GM19238 (cell line): ENCODE data around the gene SAP130.

Source experiments
- DNase-seq: peaks from one replicate; pipeline ENCODE4 v3.0.0; 2011; ENCODE audit warnings: low spot score; ENCODE audit not compliant: insufficient read length

Gene SAP130

DNA sequence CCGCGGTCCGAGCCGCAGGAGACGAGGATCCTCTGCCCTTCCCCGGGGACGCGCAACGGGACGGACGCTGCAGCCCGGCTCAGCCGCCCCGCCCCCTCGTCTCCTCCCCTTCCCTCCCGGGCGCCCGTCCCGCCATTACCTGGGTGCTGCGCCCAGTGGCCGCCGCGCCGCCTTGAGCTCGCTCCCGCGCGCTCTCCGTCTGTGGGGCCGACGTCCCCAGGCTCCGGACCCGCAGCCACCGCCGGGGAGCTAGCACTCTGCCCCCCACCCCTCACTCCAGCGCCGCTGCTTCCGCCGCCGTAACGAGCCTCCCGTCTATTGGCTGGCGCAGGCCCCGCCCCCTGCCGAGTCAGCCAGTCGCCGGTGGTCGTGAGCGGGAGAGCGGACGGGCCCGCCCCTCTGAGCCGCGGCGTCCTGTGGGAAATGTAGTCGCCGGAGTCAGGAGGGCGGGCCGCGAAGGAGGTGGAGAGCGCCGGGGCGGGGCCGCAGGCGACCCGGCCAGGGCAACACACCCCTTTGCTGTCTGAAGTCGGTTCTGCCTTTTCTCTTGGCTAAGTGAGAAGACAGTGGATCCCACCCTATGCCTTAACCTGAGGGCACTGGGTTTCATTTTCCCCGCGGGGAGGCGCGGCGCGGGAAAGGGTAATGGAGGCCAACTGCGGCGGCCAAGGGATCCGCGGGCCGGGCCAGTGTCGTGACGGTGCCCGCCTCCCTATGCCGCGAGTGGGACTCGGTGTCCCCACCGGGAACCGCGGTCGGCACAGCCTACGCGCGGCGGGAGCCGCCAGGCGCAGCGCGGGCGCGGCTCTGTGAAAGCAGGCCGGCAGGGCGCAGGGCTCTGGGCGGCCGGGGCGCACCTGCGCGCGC is at the start of gene SAP130:
SAP130 (minus strand) TSS at position 259 of the 867 bp plus-strand sequence. CDS start 1,767 bp downstream, outside the sequence.
- peak; percentile 97 for DNase-seq

DNA sequence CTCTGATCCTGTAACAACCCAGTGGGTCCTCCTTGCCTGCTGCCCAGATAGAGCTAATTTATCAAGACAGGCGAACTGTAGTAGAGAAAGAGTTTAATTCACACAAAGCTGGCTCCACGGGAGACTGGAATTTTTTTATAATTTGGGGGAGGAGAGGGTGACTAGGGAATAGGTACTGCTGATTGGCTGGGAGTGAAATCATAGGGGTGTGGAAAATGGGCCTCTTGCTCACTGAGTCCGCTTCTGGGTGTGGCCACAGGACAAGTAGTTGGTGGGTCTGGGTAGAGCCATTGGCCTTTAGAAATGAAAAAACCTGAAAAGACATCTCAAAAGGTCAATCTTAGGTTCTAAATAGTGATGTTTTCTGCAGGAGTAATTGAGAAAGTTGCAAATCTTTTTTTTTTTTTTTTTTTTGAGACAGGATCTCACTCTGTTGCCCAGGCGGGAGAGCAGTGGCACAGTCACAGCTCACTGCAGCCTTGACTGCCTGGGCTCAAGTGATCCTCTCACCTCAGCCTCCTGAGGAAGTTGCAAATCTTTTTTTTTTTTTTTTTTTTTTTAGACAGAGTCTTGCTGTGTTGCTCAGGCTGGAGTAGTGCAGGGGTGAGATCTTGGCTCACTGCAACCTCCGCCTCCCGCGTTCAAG is 48.7 kb upstream of the SAP130 start:
- no peak for DNase-seq

DNA sequence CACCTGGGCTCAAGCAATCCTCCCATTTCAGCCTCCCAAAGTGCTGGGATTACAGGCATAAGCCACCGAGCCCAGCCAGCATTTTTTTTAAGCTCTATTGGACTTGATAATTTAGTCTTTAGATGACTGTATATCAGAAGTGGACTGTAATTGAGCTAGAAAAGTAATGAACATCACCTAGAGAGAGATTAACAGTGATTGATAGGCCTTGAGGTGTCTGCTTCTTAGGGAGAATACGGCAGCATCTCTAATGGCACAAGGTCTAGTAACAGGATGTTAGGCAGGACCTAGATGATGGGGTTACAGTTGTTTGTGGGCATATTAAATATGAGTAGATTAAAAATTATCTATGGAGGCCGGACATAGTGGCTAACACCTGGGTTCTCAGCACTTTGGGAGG is 45.4 kb upstream of the SAP130 start:
- DNase-seq, result no peak

- DNase-seq, result no peak
Observed at GRCh38 chr2:128069769-128070168, 41.9 kb upstream of the SAP130 start.

GRCh38 chr2:128064353-128064752 is 36.5 kb upstream of the SAP130 start:
- DNase-seq, result no peak

DNA sequence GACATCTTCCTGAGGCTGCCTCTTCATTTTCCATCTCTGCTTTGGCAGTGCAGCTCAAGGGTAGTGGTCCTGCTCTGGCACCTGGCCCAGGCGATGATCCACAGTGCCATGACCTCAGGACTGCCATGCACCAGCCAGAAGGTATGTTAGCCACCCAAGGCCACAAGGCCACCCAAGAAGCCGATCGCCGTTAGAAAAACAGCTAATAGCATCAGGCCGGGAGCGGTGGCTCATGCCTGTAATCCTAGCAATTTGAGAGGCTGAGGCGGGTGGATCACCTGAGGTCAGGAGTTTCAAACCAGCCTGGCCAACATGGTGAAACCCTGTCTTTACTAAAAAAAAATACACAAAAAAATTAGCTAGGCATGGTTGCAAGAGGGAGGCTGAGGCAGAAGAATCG is 34.7 kb upstream of the SAP130 start:
- DNase-seq, result no peak

- DNase-seq, result no peak
Observed at GRCh38 chr2:128058114-128058513, 30.3 kb upstream of the SAP130 start.

DNA sequence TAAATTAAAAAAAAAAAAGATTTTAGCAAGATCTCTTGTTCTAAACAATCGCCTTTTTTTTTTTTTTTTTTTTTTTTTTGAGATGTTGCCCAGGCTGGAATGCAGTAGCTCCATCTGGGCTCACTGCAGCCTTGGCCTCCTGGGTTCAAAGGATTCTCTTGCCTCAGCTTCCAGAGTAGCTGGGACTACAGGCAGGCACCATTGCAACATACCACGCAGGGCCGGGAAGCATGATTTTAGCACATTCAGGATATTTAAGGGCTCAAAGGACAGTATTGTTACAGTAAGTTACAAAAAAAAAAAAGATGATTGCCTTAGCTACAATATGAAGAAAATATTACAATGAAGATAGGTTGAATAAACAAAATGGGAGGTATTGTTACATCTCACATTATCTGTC is 29.5 kb upstream of the SAP130 start:
- no peak for DNase-seq

DNA sequence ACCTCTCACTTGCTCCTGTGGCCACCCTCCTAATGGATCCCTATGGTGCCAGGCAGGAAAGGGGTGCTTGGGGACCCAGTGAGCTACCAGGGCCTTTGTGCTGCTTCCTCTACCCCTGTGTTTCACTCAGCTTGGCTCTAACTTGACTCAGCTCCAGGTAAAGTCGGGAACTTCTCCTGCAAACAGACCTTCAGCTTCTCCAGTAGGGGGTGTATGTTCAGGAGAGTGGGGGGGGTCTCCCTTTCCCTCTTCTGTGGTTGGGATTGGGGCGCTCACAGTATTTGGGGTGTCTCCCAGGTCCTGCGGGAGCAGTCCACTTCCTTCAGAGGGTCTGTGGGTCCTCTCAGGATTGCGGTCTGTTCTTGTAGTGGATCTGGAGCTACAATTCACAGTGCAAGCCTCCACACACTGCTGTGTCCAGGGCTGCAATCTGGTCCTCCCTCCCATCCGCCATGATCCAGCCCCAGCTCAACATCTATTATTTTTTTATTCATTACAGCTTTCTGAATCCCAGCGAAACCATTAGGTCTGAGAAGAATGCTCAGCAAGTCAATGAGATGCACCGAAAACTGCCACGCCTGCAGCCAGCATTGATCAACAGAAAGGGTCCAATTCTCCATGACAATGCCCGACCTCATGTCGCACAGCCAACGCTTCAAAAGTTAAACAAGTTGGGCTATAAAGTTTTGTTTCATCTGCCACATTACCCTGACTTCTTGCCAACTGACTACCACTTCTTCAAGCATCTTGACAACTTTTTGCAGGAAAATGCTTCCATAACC is 26.4 kb upstream of the SAP130 start:
- no peak for DNase-seq

- DNase-seq, result no peak
Observed at GRCh38 chr2:128053331-128053730, 25.5 kb upstream of the SAP130 start.

- DNase-seq, result no peak
Observed at GRCh38 chr2:128043041-128043440, 15.2 kb upstream of the SAP130 start.

DNA sequence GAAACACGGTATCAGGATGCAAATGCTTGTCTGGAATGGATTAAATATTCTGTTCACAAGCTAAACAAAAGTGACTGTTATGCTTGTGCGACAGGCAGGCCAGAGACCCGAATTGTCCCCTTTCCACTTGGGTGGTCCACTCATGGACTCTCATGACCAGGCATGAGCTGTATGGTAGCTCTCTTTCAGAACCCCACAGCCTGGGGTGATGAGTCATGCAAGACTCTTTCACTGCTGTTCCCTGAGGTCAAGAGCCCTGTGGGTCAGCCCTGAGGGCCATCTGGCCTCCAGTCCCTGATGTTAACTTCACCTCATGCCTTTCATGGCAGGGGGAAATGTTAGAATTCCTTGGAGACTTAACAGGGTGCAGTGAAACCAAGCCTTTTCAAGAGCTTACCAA is 13.7 kb upstream of the SAP130 start:
- no peak for DNase-seq

DNA sequence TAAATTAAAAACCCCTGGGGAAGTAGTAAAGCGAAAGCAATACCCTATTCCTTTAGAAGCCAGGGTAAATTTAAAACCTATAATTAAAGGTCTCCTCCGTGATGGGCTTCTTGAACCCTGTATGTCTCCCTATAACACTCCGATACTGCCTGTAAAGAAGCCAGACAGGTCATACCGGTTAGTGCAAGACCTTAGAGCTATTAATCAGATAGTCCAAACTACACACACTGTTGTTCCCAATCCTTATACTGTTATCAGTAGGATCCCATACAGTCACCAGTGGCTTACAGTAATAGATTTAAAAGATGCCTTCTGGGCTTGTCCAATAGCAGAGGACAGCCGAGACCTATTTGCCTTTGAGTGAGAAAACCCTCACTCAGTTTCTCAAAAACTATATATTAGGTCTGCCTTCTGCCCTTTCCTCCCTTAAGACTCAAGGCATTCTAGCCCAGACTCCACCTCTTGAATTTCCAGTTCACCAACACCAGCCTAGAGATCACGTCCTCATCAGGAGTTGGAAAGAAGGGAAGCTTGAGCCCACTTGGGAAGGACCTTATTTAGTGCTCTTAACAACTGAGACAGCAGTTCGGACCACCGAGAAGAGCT is 12.4 kb upstream of the SAP130 start:
- DNase-seq, result no peak

DNA sequence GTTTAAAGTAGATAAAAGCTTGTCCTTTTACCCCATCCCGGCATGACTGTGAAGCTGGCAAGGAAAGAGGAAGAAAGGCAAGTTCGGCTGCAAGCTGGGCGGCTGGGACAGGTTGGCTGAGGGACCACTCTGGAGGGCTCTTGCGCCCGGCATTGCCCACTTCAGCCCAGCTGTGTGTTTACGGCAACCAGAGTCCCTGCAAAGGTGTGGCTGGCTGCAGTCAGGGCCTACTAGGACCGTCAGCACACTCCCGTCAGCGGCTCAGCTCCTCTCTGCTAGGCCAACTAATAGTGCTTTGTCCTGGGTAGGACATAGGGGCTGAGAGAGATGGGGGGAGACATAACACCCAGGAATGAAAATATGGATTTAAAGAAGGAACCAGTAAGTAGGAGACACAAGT is 11.7 kb upstream of the SAP130 start:
- DNase-seq, result no peak

- no peak for DNase-seq
Observed at GRCh38 chr2:128038411-128038810, 10.6 kb upstream of the SAP130 start.

- no peak for DNase-seq
Observed at GRCh38 chr2:128037649-128038048, 9.8 kb upstream of the SAP130 start.

DNA sequence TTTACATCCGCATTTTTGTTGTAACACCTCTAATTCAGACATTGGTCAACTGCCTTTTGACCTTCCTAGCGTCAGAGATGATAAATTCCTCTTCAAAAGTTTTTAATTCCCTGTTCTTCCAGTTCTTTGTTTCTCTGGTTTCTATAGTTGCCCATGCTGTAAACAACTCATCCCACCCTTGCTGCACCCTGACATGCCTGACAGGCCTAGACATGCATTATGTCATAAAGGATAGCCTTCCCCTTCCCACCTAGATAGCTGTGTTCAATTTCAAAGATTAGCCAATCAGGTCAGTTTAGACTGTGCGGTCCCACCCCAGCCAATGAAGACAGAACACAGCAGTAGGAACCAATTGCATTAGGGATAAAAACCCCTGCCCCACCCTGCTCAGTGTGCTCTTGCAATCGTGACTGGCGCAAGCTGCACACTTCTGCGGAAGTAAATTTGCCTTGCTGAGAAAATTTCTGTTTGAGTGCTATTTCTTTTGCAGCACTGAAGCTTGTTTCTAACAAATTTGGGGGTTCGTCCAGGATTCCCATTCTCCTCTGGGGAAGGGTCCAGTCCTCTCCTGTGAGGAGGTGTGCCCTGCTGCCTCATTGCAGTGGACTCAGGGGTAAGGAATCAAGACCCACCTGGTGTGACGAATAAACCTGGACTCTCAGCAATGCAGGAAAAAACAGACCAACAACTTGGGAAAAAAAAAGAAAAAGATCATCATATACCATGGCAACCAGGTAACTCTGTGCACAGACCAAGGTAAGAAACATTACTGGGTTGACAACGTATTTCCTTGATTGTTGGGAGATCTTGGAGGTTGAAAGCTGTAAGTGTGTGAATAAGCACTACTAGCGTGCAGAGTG is 9.1 kb upstream of the SAP130 start:
- no peak for DNase-seq

- no peak for DNase-seq
Observed at GRCh38 chr2:128032092-128032491, 4.2 kb upstream of the SAP130 start.

- DNase-seq, result no peak
Observed at GRCh38 chr2:128028668-128029054, 802 bp upstream of the SAP130 start.

DNA sequence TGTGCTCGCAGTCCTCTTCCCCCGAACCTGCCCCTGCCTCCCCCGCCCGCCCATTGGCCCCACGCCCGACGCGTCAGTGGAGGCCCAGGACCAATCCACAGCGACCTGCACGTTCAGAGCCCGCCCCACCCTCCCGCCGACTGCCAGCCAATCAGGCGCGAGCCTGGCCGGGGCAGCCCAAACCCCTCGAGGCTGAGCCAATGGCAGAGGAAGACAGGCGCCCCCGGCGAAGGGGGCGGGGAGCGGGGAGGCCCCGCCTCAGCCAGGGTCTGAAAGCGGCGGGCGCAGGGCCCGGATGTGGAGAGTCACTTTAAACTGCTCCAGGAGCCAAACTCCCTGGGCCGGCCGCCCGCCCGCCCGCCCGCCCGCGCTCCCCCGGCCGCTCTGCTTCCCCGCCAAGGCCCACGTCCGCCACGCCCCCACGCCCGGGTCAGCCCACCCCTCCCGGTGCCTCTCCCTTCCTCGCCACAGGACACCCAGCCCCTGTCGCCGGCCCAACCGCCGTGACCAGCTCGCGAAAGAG is 520 bp downstream of the SAP130 start:
- peak; percentile 99 for DNase-seq
